Measurements from ENCODE around the gene ARPC5. TPM values are rescaled to one million over a fixed set of nuclear protein-coding genes. Genes with fewer than 3 reads are reported as not detected.

The ARPC5 gene
- total RNA-seq, 1 donor from 2014 or later: 181 TPM

GRCh38 chr1:183577897-183578465 is 57.6 kb downstream of the ARPC5 start:
- no peak overlapping the region for H3K27ac ChIP-seq
- no peak for DNase-seq
- intact Hi-C loops (cut with DNase I): no loop called here
- H3K4me3 ChIP-seq: no peak overlapping the region
- ATAC-seq: no peak
- no peak for TF ChIP-seq CTCF (IDR thresholded peaks at IDR 0.05)
- peaks cover 10% of the 10 kb centered on the region for H3K36me3 ChIP-seq
- H3K9me3 ChIP-seq: no peaks in the 10 kb centered on the region
- H3K4me1 ChIP-seq: peaks cover 12% of the 10 kb centered on the region
- H3K27me3 ChIP-seq: no peaks in the 10 kb centered on the region

- no peak for DNase-seq
Measured at GRCh38 chr1:183576537-183576936, 59.0 kb downstream of the ARPC5 start.

GRCh38 chr1:183575606-183576005 is 60.0 kb downstream of the ARPC5 start:
- intact Hi-C loops (cut with DNase I): no loop called here
- no peak overlapping the region for H3K4me3 ChIP-seq
- peaks cover 12% of the 10 kb centered on the region for H3K4me1 ChIP-seq

More at GRCh38 chr1:183576537-183576936, 59.0 kb downstream of the ARPC5 start:
- peaks cover 10% of the 10 kb centered on the region for H3K36me3 ChIP-seq
- peaks cover 12% of the 10 kb centered on the region for H3K4me1 ChIP-seq
- intact Hi-C loops (cut with DNase I): no loop called here
- H3K9me3 ChIP-seq: no peaks in the 10 kb centered on the region
- ATAC-seq: no peak
- no peak for TF ChIP-seq CTCF (IDR thresholded peaks at IDR 0.05)
- no peak overlapping the region for H3K4me3 ChIP-seq
- no peak overlapping the region for H3K27ac ChIP-seq
- H3K27me3 ChIP-seq: no peaks in the 10 kb centered on the region

GRCh38 chr1:183572721-183573120 is 62.9 kb downstream of the ARPC5 start:
- TF ChIP-seq CTCF (IDR thresholded peaks at IDR 0.05): no peak
- DNase-seq (no peak), ATAC-seq (no peak)
- H3K9me3 ChIP-seq: no peaks in the 10 kb centered on the region
- intact Hi-C loops (cut with DNase I): no loop called here
- H3K4me1 ChIP-seq: no peaks in the 10 kb centered on the region
- no peaks in the 10 kb centered on the region for H3K27me3 ChIP-seq
- H3K4me3 ChIP-seq: no peak overlapping the region
- no peak overlapping the region for H3K27ac ChIP-seq
- peaks cover 10% of the 10 kb centered on the region for H3K36me3 ChIP-seq

More at GRCh38 chr1:183575606-183576005, 60.0 kb downstream of the ARPC5 start:
- no peaks in the 10 kb centered on the region for H3K9me3 ChIP-seq
- H3K27me3 ChIP-seq: no peaks in the 10 kb centered on the region
- H3K36me3 ChIP-seq: peaks cover 10% of the 10 kb centered on the region
- ATAC-seq (no peak), DNase-seq (no peak)
- no peak overlapping the region for H3K27ac ChIP-seq
- TF ChIP-seq CTCF (IDR thresholded peaks at IDR 0.05): no peak

- H3K27ac ChIP-seq: no peak overlapping the region
- H3K27me3 ChIP-seq: no peaks in the 10 kb centered on the region
- no peak for ATAC-seq
- no peak for DNase-seq
- H3K36me3 ChIP-seq: peaks cover 10% of the 10 kb centered on the region
- TF ChIP-seq CTCF (IDR thresholded peaks at IDR 0.05): no peak
- H3K4me1 ChIP-seq: peaks cover 3% of the 10 kb centered on the region
- no peak overlapping the region for H3K4me3 ChIP-seq
- intact Hi-C loops (cut with DNase I): no loop called here
- H3K9me3 ChIP-seq: no peaks in the 10 kb centered on the region
Measured at GRCh38 chr1:183571678-183572268, 63.8 kb downstream of the ARPC5 start.

Other genes with a start within 250 kb of the ARPC5 start
- 0.38 TPM for gene NMNAT2, start 217.4 kb downstream of the ARPC5 start, total RNA-seq
- gene SMG7, start 163.3 kb downstream of the ARPC5 start, total RNA-seq: 65.9 TPM
- 144 TPM for gene NCF2, start 45.3 kb downstream of the ARPC5 start, total RNA-seq
- gene APOBEC4, start 17.5 kb upstream of the ARPC5 start, total RNA-seq: not detected
- 40.9 TPM for gene RGL1, start 169.3 kb upstream of the ARPC5 start, total RNA-seq